Activated T-cell treated with anti-CD3 and anti-CD28 coated beads, Interleukin-2, amount 50 U/mL, for 72 hours (primary cell): ENCODE measurements around the gene NR6A1. TPM values are rescaled to one million over a fixed set of nuclear protein-coding genes. Genes with fewer than 3 reads are reported as not detected.

Experiments
- ATAC-seq, 2 donors: fragments of 150-1000 bp; cut with Tn5 transposase; replicated peaks in 1 of 2; 2 replicates each; pipeline ENCODE4 v1.10.0; 2021; ENCODE audit warnings: moderate library complexity in 2 of 2, mild to moderate bottlenecking in 1 of 2
- DNase-seq, 2 donors: peaks; one replicate each; pipeline ENCODE4 v3.0.0; 2021 to 2022; ENCODE audit warnings: mixed read lengths in 1 of 2
- H3K27ac Mint-ChIP-seq: one replicate; pipeline ENCODE4 v1.8.0; 2022; ENCODE audit warnings: mild to moderate bottlenecking, moderate library complexity, mixed read lengths
- H3K27me3 Mint-ChIP-seq: one replicate; pipeline ENCODE4 v1.8.0; 2022; ENCODE audit warnings: low read depth, mixed read lengths
- H3K36me3 Mint-ChIP-seq, 2 donors: one replicate each; pipeline ENCODE4 v1.8.0; 2022; ENCODE audit warnings: mixed read lengths in 2 of 2, mild to moderate bottlenecking in 1 of 2; ENCODE audit not compliant: insufficient read depth in 2 of 2
- H3K4me1 Mint-ChIP-seq: one replicate; pipeline ENCODE4 v1.8.0; 2022; ENCODE audit warnings: low read depth, mixed read lengths
- H3K4me3 Mint-ChIP-seq, 2 donors: one replicate each; pipeline ENCODE4 v1.8.0; 2022; ENCODE audit warnings: mild to moderate bottlenecking in 2 of 2, mixed read lengths in 2 of 2, moderate library complexity in 2 of 2
- H3K9me3 Mint-ChIP-seq, 2 donors: one replicate each; pipeline ENCODE4 v1.8.0; 2022; ENCODE audit warnings: mixed read lengths in 2 of 2
- total RNA-seq, 2 donors: library from RNA; stranded (reverse); gene quantifications; one replicate each; pipeline ENCODE4 v1.2.3, GENCODE V29; 2022

The NR6A1 gene
- total RNA-seq, 2 donors from 2014 or later: 2.9 to 4.0 TPM

DNA sequence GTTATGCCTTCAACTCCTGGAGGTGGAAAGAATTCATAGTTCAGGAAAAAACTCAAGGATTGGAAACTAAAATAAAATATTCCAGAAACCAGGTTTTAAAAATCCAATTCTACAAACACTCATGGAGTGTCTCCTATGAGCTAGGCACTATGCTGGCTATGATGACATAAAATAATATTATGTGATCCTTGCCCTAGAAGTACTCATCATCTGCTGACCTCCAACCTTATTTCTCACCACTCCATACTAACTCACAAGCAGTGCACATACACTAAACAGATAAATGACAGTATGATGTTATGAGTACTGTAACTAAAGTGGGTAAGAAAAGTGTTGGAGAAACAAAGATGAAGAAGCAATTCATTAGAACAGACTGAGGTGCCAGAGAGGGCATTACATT is 170.7 kb downstream of the NR6A1 start:
- no peak for ATAC-seq
- H3K4me3 Mint-ChIP-seq: no peak overlapping the region
- H3K36me3 Mint-ChIP-seq: no peaks in the 10 kb centered on the region
- H3K9me3 Mint-ChIP-seq: no peaks in the 10 kb centered on the region
- H3K4me1 Mint-ChIP-seq: no peaks in the 10 kb centered on the region
- H3K27me3 Mint-ChIP-seq: peaks cover 20% of the 10 kb centered on the region
- DNase-seq: no peak
- no peak overlapping the region for H3K27ac Mint-ChIP-seq

DNA sequence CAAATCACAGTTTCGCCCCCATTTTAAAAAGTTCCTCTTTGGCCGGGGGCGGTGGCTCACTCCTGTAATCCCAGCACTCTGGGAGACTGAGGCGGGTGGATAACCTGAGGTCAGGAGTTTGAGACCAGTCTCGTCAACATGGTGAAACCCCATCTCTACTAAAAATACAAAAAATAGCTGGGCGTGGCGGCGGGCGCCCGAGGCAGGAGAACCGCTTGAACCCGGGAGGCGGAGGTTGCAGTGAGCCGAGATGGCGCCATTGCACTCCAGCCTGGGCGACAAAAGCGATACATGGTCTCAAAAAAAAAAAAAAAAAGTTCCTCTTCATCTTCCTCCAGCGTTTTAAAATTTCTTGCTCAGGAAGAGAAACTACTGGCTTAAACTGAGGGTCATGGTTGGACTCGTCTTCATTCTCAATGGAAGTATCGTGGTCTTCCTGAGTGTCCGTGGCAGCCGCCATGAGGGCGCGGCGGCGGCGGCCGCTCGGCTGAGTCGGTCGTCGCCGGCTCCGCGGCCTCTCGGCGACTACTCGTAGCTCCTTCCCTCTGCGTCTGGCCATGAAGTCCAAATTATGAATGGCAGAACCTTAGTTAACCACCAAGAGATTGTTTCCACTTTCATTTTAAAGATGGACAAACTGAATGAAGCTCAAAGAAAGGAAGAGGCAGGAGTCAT is 171.9 kb downstream of the NR6A1 start:
- Mint-ChIP-seq H3K36me3 (no peaks in the 10 kb centered on the region), H3K27ac (no peak overlapping the region), H3K9me3 (no peaks in the 10 kb centered on the region), H3K27me3 (peaks cover 22% of the 10 kb centered on the region), H3K4me3 (no peak overlapping the region), H3K4me1 (no peaks in the 10 kb centered on the region)
- DNase-seq (no peak), ATAC-seq (no peak)

DNA sequence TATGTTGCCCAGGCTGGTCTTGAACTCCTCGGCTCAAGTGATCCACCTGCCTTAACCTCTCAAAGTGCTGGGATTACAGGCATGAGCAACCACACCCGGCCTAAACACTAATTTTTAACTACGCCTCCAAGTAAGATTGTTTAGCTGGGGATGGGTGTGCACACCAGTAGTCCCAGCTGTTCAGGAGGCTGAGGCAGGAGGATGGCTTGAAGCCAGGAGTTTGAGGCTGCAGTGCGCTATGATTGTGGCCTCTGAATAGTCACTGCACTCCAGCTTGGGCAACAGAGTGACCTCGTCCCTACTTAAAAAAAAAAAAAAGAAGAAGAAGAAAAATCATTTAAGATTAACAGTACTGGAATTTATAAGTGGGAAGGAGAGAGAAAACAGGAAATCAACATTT is 173.1 kb downstream of the NR6A1 start:
- Mint-ChIP-seq H3K4me1 (no peaks in the 10 kb centered on the region), H3K4me3 (no peak overlapping the region), H3K27ac (no peak overlapping the region), H3K27me3 (peaks cover 34% of the 10 kb centered on the region), H3K36me3 (no peaks in the 10 kb centered on the region), H3K9me3 (no peaks in the 10 kb centered on the region)
- no peak for DNase-seq
- no peak for ATAC-seq

DNA sequence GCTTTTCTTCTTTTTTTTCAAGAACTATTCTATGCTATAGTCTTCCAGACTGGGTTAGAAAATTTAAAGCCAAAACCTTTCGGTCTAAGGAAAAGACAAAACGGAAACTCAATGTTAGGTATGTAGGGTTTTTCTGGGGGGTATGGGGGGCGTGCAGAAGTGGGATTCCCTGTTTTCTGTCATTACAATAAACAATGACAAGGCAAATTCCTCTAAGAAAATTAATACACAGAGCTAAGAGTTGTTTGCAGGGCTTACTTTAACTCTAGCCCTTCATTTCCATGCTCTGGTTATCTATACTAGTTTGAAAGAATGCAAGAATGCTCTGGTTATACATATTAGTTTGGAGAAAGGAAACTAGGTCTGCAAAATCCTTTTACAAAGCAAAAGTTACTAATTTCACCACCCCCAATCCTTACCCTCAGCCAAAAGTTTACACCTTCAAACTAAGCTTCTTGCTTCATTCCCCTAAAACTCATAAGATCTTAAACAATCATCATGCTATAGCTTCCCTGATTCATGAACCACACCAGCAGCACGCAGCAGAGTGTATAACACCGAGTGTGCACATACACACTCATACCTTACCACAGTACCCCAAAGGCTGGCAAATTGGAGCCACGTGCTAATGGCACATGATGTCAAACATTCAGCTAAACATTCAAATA is 174.8 kb downstream of the NR6A1 start:
- Mint-ChIP-seq H3K4me3 (no peak overlapping the region), H3K27ac (no peak overlapping the region), H3K36me3 (no peaks in the 10 kb centered on the region), H3K27me3 (peaks cover 43% of the 10 kb centered on the region), H3K9me3 (no peaks in the 10 kb centered on the region), H3K4me1 (no peaks in the 10 kb centered on the region)
- DNase-seq: no peak
- ATAC-seq: no peak

DNA sequence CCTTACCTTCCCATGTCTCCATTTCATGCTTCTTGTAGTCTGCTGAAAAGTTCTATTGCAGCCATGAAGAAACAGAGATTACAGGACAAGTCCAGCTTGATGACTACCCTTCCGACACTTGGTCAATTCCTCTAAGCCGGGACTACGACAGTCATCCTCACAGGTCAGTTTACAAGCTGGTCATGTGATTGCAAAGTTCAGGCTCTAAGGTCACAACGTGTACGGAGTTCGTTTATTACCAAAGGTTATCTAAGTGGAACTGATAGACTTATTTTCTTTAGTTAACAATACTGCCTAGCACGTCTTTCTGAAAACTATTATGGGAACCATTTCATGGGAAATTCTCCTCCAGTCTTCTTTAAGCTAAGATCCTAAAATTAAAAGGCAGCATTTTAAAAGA is 175.4 kb downstream of the NR6A1 start:
- H3K4me1 Mint-ChIP-seq: no peaks in the 10 kb centered on the region
- no peak overlapping the region for H3K4me3 Mint-ChIP-seq
- DNase-seq: no peak
- H3K27ac Mint-ChIP-seq: no peak overlapping the region
- no peaks in the 10 kb centered on the region for H3K9me3 Mint-ChIP-seq
- H3K36me3 Mint-ChIP-seq: no peaks in the 10 kb centered on the region
- ATAC-seq: no peak
- H3K27me3 Mint-ChIP-seq: peaks cover 43% of the 10 kb centered on the region

DNA sequence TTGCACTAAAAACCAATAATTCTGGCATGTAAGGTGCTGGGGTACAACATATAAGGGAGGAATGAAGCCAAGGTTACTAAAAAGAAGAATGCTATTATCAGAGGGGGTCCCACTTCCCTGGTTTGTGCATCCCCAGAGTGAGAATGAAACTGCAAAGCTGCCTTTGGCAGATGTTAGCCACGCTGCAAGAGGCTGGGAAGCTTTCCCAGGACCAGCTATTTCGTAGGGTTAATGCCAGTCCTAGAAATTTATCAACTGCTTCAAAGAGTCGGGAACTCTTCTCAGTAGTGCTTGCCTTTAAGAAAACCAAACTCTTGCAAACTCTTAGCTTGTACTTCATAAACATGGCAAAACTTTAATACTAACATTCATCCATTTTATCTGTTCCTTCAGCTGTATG is 176.4 kb downstream of the NR6A1 start:
- Mint-ChIP-seq H3K4me3 (no peak overlapping the region), H3K36me3 (no peaks in the 10 kb centered on the region), H3K4me1 (no peaks in the 10 kb centered on the region), H3K9me3 (no peaks in the 10 kb centered on the region), H3K27me3 (peaks cover 43% of the 10 kb centered on the region), H3K27ac (no peak overlapping the region)
- no peak for DNase-seq
- ATAC-seq: no peak

DNA sequence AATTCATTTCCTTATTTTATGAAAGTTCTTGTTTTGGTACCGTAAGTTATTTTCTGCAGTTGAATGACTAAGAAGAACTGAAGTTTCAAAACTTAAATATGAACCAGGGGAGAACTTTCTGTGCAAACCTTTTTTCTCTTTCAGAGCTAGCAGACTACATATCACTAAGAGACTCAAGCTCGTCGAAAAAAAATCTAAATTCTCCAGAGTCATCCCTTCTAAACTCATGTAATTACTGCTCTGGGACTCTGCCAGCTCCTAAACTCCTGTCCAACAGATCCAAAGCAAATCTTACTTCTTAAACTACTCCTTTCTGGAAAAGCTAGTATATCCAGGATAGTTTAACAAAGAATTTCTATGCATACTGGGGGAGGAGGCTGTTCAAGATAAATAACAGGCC is 176.9 kb downstream of the NR6A1 start:
- DNase-seq (no peak), ATAC-seq (no peak)
- H3K27ac Mint-ChIP-seq: no peak overlapping the region
- no peak overlapping the region for H3K4me3 Mint-ChIP-seq
- H3K36me3 Mint-ChIP-seq: no peaks in the 10 kb centered on the region
- peaks cover 43% of the 10 kb centered on the region for H3K27me3 Mint-ChIP-seq
- no peaks in the 10 kb centered on the region for H3K9me3 Mint-ChIP-seq
- H3K4me1 Mint-ChIP-seq: no peaks in the 10 kb centered on the region

DNA sequence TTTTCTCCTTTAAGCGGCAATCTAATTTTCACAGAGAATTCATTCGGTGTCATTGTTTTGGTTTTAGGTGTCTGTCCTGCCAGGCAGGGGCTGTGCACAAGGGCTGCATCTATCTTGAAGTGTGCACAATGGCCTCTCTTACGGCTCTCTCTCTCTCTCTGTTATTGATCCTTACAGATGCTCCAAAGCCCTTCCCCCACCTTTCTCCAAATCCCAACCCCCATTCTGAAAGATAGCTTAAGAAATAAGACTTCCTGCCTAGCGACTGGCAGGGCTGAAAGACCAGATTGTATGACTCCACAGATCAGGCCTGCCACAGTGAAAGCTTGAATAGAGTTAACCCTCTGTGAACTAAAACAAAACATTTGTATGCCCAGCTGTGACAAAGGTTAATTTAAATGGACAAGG is 177.5 kb downstream of the NR6A1 start:
- H3K9me3 Mint-ChIP-seq: no peaks in the 10 kb centered on the region
- no peak overlapping the region for H3K4me3 Mint-ChIP-seq
- no peak for DNase-seq
- ATAC-seq: no peak
- H3K27me3 Mint-ChIP-seq: peaks cover 43% of the 10 kb centered on the region
- no peaks in the 10 kb centered on the region for H3K4me1 Mint-ChIP-seq
- H3K36me3 Mint-ChIP-seq: no peaks in the 10 kb centered on the region
- H3K27ac Mint-ChIP-seq: no peak overlapping the region

DNA sequence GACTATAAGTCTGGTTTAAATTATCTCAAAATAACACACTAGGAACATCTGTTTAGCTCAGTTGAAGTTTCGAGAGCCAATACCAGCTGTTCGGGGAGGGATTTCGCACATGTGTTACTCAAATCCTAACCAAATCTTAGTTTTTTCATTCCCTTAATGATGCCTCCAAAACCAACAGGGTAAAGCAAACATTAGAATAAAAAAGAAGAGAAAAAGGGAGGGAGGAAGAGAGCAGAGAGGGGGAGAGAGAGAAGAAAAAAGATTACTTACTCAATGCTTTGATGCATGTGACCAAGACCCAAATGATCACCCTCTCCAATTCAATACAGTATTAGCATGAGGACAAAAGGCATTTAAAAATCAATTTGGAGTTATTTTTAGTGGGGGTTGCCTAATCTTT is 177.9 kb downstream of the NR6A1 start:
- DNase-seq (no peak), ATAC-seq (no peak)
- Mint-ChIP-seq H3K9me3 (no peaks in the 10 kb centered on the region), H3K27me3 (peaks cover 43% of the 10 kb centered on the region), H3K4me3 (no peak overlapping the region), H3K4me1 (no peaks in the 10 kb centered on the region), H3K27ac (no peak overlapping the region), H3K36me3 (no peaks in the 10 kb centered on the region)

DNA sequence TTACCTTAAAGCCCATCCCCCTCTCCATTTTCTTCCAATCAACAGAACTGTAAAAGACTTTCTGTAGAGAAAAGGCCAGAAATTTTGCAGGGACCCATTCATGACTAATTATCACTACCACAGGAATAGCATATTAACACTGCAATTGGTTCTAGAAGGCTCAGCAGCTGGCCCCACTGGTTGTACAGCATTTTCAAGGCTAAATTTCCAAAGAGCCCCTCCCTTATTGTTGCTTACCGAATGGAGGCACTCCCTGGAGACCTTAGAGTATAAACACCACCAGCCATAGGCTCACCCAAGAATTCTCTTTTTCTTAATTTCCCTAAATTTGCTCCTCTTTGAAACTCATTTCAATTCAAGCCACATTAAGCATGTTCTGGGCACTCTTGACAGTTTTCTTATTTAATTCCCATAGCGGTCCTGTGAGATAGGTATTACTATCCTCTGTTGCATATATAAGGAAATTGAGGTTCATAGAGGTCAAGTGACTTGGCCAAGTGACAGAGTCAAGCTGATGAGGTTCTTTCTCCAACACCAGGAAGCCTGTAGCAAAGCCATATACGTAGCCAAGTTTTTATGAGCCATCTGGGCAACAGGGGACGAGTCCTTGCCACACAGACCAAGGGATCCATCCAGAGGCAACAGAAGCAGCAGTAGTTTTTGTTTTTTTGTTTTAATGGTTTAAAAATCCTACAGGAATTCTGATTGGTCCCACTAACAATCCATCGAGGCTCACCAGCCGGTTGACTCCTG is 180.0 kb downstream of the NR6A1 start:
- Mint-ChIP-seq H3K27me3 (peaks cover 23% of the 10 kb centered on the region), H3K4me3 (no peak overlapping the region), H3K27ac (no peak overlapping the region), H3K9me3 (no peaks in the 10 kb centered on the region), H3K36me3 (no peaks in the 10 kb centered on the region), H3K4me1 (no peaks in the 10 kb centered on the region)
- ATAC-seq: no peak
- no peak for DNase-seq

DNA sequence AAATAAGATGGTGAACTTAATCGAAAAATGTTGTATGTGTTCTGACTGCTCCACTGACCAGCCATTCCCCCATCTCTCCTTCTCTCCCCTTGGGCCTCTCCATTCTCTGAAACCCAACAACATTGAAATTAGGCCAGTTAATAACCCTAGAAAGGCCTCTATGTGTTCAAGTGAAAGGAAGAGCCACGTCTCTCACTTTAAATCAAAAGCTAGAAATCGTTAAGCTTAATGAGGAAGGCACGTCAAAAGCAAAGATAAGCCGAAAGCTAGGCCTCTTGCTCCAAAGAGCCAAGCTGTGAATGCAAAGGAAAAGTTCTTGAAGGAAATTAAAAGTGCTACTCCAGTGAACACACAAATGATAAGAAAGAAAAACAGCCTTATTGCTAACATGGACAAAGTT is 186.5 kb downstream of the NR6A1 start:
- no peaks in the 10 kb centered on the region for H3K36me3 Mint-ChIP-seq
- ATAC-seq (no peak), DNase-seq (no peak)
- H3K27me3 Mint-ChIP-seq: no peaks in the 10 kb centered on the region
- no peaks in the 10 kb centered on the region for H3K4me1 Mint-ChIP-seq
- no peaks in the 10 kb centered on the region for H3K9me3 Mint-ChIP-seq
- H3K27ac Mint-ChIP-seq: no peak overlapping the region
- H3K4me3 Mint-ChIP-seq: no peak overlapping the region

DNA sequence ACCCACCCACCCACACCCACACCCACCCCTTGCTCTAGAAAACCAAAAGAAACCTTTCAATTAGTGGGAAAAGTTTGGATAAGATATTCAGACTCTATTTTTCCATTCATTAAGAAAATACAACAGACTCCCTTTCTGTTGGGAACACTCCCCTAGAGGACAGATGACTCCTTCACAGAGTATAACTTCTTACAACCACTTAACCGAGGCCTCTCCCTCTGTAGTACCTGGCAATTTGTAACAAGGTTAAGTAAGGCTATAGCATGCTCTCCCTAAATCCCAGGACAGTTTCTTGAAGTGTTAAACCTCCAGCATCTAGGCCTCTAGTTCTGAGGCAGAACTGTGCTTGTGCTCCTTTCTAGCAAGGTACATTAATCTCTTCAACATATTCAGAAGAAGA is 188.0 kb downstream of the NR6A1 start:
- Mint-ChIP-seq H3K9me3 (no peaks in the 10 kb centered on the region), H3K27me3 (peaks cover 3% of the 10 kb centered on the region), H3K4me3 (no peak overlapping the region), H3K36me3 (no peaks in the 10 kb centered on the region), H3K27ac (no peak overlapping the region), H3K4me1 (no peaks in the 10 kb centered on the region)
- ATAC-seq: no peak
- no peak for DNase-seq

DNA sequence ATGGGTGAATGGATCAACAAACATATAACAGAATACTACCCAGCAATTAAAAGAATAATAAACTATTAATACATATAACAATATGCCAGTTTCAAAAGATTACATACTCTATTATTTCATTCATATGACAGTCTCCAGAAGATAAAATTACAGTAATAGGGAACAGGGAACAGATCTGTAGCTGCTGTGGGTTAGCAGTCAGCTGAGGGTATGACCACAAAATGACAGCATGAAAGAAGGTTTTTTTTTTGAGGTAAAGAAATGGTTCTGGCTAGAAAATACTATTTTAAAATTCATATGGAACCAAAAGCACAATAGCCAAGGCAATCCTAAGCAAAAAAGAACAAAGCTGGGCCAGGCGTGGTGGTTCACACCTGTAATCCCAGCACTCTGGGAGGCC is 190.9 kb downstream of the NR6A1 start:
- peaks cover 7% of the 10 kb centered on the region for H3K27me3 Mint-ChIP-seq
- H3K4me1 Mint-ChIP-seq: no peaks in the 10 kb centered on the region
- ATAC-seq (no peak), DNase-seq (no peak)
- H3K4me3 Mint-ChIP-seq: no peak overlapping the region
- no peaks in the 10 kb centered on the region for H3K9me3 Mint-ChIP-seq
- H3K36me3 Mint-ChIP-seq: no peaks in the 10 kb centered on the region
- H3K27ac Mint-ChIP-seq: no peak overlapping the region
